Globus pallidus (tissue), 1 donor: ENCODE measurements around the gene CACNG3.
"Not testable (repeated sequence)": the region's sequence is repeated elsewhere in the genome, so short reads cannot be mapped to it uniquely, and the experiment has no call there.

Source experiments
- DNase-seq: peaks from one replicate; pipeline ENCODE4 v3.0.0-alpha.2; 2015; ENCODE audit warnings: low spot score

The CACNG3 gene

DNA sequence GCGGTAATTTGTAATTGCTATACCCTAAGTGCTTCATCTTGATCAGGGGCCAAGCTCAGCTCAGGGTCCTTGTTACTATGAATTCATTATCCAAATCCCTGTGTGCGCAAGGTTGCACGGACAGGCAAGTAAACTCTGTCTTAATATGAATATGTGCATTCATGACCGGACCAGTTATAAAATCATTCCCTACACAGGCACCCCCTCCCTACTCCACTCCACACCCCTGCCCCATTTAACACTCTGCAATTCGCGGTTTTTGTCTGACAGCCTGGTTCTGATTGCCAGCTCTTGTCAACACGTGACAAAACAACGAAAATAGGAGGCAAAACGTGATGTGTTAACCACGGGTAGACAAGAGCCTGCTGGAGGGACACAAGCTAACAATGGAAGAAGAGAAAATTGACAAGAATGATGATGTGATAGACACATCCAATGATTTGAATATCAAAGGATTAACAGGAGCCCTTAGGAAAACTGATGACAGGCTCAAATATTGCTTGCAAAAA, 76.5 kb downstream of the CACNG3 start:
- no peak for DNase-seq

DNA sequence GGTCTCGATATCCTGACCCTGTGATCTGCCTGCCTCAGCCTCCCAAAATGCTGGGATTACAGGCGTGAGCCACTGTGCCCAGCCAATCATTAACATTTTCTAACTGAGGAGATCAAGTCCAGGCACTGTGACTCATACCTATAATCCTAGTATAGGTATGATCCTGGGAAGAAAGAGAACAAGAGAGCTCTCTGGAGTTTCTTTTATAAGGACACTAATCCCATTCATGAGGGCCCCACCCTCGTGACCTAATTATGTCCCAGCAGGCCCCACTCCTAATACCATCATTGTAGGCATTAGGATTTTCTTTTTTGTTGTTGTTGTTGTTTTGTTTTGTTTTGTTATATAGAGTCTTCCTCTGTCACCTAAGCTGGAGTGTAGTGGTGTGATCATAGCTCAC, 80.4 kb downstream of the CACNG3 start:
- DNase-seq: no peak

DNA sequence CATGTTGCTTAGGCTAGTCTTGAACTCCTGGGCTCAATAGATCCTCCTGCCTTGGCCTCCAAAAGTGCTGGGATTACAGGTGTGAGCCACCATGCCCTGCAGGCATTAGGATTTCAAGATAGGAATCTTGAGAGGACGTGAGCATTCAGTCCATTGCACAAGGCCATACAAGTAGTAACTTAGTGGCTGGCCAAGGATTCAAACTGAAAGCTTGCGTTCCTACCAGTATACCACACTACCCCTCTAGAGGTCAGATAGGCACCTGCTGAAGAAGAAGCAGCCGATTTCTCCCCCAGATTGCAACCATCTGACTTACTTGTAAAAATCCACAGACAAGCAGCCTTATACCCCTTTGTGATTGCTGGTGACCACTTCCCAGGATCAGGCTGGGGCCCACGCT, 80.9 kb downstream of the CACNG3 start:
- no peak for DNase-seq

DNA sequence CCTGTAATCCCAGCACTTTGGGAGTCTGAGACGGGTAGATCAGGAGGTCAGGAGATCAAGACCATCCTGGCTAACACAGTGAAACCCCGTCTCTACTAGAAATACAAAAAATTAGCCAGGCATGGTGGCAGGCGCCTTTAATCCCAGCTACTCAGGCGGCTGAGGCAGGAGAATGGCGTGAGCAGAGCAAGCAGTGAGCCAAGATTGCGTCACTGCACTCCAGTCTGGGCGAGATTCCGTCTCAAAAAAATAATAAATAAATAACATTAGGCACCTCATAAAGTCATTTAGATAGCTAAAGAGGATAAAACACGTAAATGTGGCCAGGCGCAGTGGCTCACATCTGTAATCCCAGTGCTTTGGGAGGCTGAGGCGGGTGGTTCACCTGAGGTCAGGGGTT, 87.7 kb downstream of the CACNG3 start:
- DNase-seq: not testable (repeated sequence)

DNA sequence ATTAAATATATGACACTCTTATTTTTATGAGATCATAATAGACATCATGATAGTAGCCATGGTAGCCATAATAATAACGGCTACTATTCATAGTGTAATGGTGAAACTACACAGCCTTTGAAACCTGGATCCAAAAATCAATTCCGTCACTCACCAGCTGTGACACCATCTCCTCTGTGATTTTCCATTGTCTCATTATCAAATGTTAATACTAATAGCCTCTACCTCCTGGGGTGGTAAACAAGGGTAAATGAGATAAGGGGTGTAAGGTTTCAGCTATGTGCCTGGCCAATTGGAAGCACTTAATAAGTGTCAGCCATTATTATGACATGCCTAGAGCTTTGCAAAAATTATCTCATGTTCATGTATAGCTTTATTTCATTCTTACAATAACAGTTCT, 88.6 kb downstream of the CACNG3 start:
- no peak for DNase-seq

DNA sequence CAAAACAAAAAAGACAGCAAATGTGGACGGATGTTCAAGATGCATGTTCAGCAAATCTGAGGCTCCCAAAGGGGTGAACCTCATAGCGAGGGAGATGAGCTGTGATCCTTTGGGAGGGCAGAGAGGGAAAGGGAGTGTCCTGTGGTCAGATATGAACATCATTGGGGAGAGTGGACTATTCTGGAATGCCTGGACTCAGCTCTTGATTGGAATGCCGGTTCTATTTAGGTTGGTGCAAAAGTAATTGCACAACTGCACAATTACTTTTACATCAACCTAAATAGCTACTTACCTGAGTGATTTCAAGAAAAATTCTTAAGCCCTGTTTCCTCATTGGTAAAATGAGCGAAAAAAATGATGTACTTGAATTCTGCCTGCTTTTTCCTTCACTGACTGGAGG, 89.6 kb downstream of the CACNG3 start:
- no peak for DNase-seq

DNA sequence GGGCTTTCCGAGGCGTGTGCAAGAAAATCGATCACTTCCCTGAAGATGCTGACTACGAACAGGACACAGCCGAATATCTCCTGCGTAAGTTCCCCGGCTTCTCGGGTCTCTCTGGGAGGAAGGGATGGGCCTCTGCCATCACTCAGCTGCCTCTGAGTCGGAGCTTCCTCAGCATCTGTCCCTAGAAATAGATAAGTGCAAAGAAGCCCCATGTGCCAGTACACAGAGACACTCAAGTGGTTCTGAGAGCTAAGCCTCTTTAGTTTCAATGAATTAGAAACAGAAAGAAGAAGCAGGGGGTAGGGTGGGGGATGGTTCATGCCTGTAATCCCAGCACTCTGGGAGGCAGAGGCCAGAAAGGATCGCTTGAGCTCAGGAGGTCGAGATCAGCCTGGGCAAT, 90.6 kb downstream of the CACNG3 start:
- DNase-seq: no peak

DNA sequence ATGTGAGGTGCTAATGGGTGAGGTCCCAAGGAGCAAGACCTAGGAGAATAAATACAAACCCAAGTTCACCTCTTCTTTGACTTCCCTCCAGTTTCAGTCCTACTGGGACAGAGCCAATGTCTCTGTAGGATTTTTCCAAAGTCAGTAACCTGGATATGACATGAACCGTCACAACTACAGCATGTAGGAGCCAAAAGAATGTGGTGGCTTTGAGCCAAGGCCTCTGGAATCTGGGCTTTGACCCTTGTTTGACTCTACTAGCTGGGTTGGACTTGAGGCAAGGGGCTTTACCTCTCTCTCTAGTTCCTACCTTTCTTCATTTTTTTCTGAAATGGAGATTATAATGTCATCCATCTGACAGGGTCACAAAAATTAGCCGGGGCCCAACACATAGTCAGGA, 91.4 kb downstream of the CACNG3 start:
- no peak for DNase-seq

DNA sequence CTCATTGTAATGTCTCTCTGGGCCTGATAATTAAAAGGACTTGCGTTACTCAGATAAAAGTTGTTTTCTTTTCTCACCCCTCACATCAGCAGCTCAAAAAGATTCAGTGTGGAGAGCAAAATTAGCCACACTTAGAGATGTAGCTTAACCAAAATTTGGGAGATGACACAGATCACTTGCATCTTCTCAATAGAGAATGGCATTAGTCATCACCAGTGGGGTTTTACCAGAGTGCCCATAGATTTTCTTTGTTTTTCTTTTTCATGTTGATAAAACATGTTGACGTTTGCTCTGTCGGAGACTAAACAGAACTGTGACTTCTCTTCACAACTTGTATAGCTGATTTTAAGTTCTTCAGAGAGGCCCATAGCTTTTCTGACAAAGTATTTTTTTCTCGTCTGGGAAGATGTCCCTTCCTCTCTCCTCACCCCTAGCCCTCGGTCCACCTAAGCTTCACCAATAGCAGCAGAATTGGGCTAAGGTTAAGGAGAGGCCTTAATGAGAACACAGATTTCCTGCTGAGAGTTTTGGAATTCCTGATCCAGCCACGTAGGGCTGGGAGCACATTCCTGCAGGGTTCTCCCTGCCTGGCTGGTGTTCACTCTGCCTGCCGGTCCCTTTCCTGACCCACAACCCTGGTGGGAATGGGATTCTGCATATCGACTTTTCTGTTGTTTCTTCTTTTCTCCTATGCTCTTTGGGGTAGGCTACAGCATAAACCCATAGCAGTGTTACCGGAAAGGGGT, 92.6 kb downstream of the CACNG3 start:
- DNase-seq: no peak

DNA sequence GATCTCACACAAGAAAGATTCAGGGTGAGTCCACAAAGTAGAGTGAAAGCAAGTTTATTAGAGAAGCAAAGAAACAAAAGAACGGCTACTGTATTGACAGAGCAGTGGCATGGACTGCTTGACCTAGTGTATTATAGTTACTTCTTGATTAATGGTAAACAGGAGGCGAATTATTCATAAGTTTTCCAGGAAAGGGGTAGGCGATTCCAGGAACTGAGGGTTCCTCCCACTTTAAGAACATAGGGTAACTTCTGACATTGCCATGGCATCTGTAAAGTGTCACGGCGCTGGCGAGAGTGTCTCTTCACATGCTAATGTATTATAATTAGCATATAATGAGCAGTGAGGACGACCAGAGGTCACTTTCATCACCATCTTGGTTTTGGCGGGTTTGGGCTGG, 93.2 kb downstream of the CACNG3 start:
- no peak for DNase-seq

DNA sequence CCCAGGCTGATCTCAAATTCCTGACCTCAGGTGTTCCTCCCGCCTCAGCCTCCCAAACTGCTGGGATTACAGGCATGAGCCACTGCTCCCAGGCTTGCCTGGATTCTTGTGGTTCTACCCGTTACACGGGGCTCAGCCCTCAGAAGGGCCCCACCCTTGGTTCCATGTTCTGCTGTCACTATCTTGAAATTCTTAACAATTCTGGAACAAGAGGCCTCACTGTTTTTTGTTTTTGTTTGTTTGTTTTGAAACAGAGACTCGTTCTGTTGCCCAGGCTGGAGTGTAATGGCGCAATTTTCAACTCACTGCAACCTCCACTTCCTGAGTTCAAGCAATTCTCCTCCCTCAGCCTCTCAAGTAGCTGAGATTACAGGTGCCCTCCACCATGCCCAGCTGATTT, 96.6 kb downstream of the CACNG3 start:
- no peak for DNase-seq

DNA sequence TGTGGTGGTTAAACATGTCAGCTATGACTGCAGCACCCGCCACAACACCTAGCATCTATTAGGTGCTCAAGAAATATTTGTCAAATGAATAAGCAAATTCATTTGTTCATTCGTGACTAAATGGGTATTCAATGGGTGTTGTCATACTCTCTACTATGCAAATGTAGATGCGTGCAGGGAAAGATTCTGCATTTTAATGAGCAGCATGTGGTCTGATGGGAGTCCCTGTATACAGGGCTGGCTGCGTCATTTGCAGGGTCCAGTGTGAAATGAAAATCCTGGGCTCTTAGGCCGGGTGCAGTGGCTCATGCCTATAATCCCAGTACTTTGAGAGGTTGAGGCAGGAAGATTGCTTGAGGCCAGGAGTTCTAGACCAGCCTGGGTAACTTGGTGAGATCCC, 97.5 kb downstream of the CACNG3 start:
- no peak for DNase-seq

DNA sequence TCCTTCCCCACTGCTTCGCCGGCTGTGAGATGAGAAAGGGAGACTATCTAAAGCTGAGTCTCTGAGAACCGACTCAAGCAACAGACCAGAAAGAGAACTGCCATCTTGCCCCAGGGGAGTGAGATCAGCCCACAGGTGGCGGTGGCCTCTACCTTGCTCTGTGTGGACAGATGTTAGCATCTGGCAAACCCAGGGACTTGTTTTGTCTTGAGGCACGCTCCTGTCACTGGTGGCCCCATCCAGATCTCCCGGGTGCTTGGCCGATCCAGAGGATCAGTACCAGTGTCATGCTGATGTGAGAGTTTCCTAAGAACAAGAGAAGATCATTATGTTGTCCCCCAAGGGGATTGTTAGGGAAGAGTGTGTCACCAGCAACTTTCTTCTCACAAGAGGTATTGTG, 101.4 kb downstream of the CACNG3 start:
- no peak for DNase-seq

DNA sequence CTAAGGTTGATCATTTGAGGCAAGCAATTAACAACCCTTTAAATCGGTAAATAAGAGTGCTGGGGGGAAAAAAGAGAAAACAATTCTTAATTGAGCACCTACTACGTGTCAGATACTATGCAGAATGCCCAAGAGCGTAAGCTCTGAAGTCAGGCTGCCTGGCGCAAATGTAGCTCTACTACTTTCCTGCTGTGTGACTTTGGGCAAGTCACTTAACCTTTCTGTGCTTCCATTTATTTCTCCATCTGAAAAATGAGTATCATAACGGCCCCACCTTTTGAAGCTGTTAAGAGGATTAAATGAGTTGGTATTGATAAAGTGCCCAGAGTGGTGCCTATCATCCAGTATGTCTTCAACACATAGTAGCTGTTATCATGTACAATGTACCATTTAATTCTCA, 102.0 kb downstream of the CACNG3 start:
- DNase-seq: no peak

DNA sequence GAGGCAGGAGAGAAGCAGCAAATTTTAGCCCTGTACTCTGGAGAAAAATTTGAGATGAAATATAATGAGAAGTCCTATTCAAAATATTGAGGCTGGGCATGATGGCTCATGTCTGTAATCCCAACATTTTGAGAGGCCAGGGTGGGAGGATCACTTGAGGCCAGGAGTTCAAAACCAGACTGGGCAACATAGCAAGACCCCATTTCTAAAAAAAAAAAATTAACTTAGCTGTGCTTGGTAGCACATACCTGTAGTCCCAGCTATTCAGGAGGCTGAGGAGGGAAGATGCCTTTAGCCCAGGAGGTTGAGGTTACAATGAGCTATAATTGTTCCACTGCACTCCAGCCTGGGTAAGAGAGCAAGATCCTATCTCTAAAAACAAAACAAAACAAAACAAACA, 103.4 kb downstream of the CACNG3 start:
- DNase-seq: no peak

DNA sequence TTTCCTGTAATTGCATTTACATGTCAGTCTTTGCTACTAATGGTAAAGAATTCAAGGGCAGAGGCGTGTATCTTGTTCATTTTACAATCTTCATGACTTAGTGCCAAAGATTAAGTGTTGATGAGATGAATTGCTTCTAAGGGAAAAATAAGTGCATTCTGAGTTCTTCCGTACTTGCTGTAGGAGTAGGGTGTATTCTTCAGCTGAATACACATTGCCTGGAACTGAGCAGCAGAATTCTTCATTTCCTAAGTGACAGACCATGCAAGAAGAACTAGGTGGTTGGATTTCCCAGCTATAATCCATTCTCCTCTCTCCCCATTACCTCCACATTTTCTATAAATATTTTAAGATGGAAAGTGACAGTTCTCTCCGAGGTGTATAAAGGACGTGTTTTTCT, 104.8 kb downstream of the CACNG3 start:
- no peak for DNase-seq

DNA sequence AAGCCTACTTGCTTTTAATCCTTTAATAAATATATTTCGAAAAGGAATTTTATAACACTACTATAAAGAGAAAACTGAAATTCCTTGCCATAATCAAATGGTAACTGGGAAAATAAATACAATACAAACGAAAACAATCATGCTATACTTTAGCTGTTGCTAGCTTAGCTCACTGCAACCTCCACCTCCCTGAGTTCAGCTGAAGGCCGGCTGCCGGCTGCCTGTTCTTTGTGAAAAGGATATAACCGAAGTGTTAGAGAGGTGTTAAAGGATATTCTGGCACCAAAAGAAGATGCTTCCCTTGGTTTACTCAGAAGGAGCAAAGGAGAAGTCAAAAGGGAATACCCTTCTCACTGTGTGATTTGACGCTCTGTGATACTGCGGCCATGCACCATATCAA, 108.5 kb downstream of the CACNG3 start:
- DNase-seq: no peak

DNA sequence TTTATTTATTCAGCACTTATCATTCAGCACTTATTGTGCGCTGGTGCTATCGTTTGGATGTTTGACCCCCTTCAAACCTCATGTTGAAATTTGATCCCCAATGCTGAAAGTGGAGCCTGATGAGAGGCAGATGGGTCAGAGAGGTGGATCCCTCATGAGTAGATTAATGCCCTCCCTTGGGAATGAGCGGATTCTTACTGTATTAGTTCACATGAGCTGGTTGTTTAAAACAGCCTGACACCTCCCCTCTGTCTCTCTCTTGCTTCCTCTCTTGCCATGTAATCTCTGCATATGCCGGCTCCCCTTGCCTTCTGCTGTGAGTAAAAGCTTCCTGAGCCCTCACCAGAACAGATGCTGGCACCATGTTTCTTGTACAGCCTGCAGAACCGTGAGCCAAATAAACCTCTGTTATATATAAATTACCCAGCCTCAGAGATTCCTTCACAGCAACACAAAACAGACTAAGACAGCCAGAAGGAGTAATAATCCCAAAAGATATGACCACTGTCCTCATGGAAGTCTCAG, 111.1 kb downstream of the CACNG3 start:
- DNase-seq: no peak

DNA sequence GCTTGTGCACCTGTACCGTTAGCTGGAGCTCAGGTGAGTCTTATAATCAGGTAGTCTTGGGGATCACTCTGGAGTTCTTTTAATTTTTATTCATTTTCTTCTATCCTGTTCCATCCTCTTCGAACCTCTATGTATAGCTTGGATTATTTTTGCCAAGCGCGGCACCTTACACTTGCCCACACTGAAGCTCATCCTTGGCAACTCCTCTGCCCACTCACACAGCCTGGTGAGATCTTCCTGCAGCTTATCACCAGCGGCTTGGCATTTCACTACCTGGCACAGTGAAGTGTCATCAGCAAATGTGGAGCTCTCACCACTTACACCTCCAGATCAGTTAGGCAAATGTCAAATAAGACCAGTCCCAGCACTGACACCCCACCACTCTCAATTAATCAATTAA, 116.7 kb downstream of the CACNG3 start:
- DNase-seq: no peak

DNA sequence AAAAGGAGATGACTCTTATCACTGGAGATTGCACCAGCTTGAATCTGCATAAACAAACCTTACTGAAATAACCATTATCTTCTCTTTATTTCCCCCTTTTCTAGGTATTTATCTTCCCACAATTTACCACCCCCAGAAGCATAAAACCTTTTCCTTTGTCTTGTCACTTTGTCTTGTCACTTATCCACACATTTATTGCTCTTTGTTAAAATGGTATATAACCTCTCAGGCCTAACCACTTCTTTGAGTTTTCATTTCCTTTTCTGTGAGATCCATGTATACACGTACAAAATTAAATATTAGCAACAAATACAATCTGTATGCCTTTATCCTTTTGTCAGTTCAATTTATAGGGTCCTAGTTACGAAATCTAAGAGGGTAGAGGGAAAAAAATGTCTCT, 122.9 kb downstream of the CACNG3 start:
- DNase-seq: no peak

DNA sequence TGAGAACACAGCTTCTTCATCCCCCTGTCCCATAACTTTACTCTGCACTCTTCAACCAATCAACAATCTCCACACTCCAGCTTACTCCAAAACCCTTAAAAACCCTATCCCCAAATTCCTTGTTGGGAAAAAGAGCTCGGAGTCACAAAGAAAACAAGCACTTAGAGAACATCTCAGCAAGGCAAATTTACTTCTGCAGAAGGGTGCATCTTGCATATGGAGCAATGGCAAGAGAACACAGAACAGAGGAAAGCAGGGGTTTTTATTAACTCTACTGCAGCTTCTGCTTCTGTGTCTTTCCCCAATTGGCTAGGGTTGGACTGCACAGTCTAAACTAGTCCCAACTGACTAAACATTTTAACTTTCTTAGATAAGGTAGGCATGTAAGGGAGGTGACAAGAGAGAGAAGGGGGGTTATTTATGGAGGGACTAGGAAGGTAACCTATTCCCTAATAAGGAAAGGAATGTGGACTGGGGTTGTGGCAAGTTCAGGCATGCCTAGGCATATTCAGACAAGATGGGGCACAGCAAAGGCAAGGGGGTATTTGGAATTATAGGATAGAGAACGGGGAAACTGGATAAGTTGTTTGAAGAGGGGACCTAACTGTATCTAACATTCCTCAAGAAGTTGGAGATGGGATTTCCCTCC, 125.5 kb downstream of the CACNG3 start:
- no peak for DNase-seq

DNA sequence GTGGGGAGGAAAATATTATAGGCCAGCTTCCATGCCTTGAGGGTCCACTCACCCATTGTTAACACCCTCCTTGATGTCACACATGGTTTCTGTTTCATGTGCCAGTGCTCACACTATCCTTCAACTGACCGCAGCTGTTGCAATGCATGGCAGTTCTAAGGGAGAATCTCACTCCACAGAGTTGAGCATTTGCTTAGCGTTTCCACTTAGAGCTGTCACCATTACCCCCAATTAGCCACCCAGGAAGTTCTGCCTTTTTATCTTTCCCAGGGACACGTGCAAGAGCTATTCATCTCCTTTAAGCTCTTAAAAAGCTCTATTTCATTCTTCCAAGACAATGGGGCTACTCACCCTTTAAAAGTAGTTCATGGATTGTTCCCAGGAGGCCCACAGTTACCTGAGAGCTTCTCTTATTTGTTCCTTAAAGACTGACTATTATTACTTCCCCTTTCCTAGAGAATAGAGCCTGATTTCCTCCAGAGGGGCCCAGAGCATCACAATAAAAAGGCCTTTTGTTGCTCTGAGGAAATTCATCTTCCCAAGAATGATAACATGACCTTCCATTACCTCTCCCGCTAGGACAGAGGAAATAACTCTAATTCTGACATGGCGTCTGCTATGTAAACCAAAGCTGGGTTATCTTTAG, 126.8 kb downstream of the CACNG3 start:
- no peak for DNase-seq

DNA sequence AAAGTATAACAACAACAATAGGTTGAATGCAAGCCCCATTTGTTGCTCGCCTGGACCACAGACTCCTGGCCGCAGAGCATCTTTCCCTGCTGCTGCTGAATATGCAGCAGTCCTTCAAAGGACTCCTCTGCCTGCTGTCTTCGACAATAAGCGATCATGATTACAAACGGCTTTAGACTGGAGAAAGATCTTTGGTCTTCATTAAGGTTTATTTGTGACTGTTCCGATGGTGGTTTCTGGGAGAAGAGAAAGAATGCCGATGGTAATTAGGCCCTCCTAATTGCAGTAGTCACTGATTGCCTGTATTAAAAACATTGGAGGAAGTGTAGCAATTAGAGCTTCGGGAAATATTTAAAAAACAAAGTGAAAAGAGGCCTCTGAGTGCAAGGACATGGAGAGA, 138.2 kb downstream of the CACNG3 start:
- no peak for DNase-seq
